DOHH2 (cell line): ENCODE results near the gene ACLY.

Experiments
- H3F3A ChIP-seq: fragments of 200-600 bp; sonication (generic), shearing (Covaris generic); 2 replicates; pipeline ENCODE4 v1.6.0; 2016; ENCODE audit warnings: antibody characterized with exemption, mild to moderate bottlenecking; ENCODE audit not compliant: control insufficient read depth, insufficient read depth
- H3K27ac ChIP-seq: fragments of 200-600 bp; sonication (generic); 2 replicates; pipeline ENCODE4 v1.5.1; 2014; ENCODE audit warnings: low read depth, mild to moderate bottlenecking, low read length, moderate library complexity
- H3K27me3 ChIP-seq: fragments of 200-600 bp; sonication (generic); 2 replicates; pipeline ENCODE4 v1.6.1; 2014; ENCODE audit warnings: mild to moderate bottlenecking, low read length, mixed read lengths; ENCODE audit not compliant: control insufficient read depth
- H3K36me3 ChIP-seq: fragments of 200-600 bp; sonication (generic); 2 replicates; pipeline ENCODE4 v1.6.1; 2014; ENCODE audit warnings: mild to moderate bottlenecking, low read length, moderate library complexity, mixed read lengths; ENCODE audit not compliant: control insufficient read depth
- H3K4me1 ChIP-seq: fragments of 200-600 bp; sonication (generic); 2 replicates; pipeline ENCODE4 v1.6.1; 2014; ENCODE audit warnings: mild to moderate bottlenecking, low read length, mixed read lengths; ENCODE audit not compliant: control insufficient read depth
- H3K4me2 ChIP-seq: fragments of 200-600 bp; sonication (generic); 2 replicates; pipeline ENCODE4 v1.6.0; 2014; ENCODE audit warnings: mild to moderate bottlenecking, low read length, moderate library complexity
- H3K4me3 ChIP-seq: fragments of 200-600 bp; sonication (generic); 2 replicates; pipeline ENCODE4 v1.5.1; 2014; ENCODE audit warnings: mild to moderate bottlenecking, low read length, mixed read lengths
- H3K79me2 ChIP-seq: fragments of 200-600 bp; sonication (generic); 2 replicates; pipeline ENCODE4 v1.6.1; 2014; ENCODE audit warnings: mild to moderate bottlenecking, low read length, mixed read lengths; ENCODE audit not compliant: control insufficient read depth
- H3K9me2 ChIP-seq: fragments of 200-600 bp; sonication (generic); replicated peaks from 2 replicates; pipeline ENCODE4 v1.6.1; 2014; ENCODE audit warnings: mild to moderate bottlenecking, low read length, mixed read lengths; ENCODE audit not compliant: control insufficient read depth
- H3K9me3 ChIP-seq: fragments of 200-600 bp; sonication (generic); 2 replicates; pipeline ENCODE4 v1.6.1; 2014; ENCODE audit warnings: antibody characterized with exemption, low read length, mixed read lengths; ENCODE audit not compliant: control insufficient read depth, insufficient read depth
- H4K20me1 ChIP-seq: fragments of 200-600 bp; sonication (generic); 2 replicates; pipeline ENCODE4 v1.6.0; 2014; ENCODE audit warnings: low read depth, mild to moderate bottlenecking, antibody characterized with exemption, low read length, moderate library complexity; ENCODE audit not compliant: control insufficient read depth, insufficient read depth
- EZH2phosphoT487 ChIP-seq: fragments of 200-600 bp; sonication (generic); IDR thresholded peaks from 2 replicates; pipeline ENCODE4 v1.6.1; 2017; ENCODE audit warnings: borderline replicate concordance, mild to moderate bottlenecking, antibody characterized with exemption, low read length, moderate library complexity, mixed read lengths
- TF ChIP-seq, protein P1 (sequence below): fragments of 200-600 bp; sonication (generic); IDR thresholded peaks from one replicate; pipeline ENCODE4 v1.5.1; 2014; ENCODE audit warnings: antibody characterized with exemption, mild to moderate bottlenecking, low read depth, low read length; ENCODE audit not compliant: poor library complexity, severe bottlenecking

The ACLY gene

GRCh38 chr17:41939044-41939692 is 20.4 kb upstream of the ACLY start:
- H3K27ac ChIP-seq: no peak overlapping the region
- H3K4me2 ChIP-seq: no peak overlapping the region
- H3K4me3 ChIP-seq: no peak overlapping the region

DNA sequence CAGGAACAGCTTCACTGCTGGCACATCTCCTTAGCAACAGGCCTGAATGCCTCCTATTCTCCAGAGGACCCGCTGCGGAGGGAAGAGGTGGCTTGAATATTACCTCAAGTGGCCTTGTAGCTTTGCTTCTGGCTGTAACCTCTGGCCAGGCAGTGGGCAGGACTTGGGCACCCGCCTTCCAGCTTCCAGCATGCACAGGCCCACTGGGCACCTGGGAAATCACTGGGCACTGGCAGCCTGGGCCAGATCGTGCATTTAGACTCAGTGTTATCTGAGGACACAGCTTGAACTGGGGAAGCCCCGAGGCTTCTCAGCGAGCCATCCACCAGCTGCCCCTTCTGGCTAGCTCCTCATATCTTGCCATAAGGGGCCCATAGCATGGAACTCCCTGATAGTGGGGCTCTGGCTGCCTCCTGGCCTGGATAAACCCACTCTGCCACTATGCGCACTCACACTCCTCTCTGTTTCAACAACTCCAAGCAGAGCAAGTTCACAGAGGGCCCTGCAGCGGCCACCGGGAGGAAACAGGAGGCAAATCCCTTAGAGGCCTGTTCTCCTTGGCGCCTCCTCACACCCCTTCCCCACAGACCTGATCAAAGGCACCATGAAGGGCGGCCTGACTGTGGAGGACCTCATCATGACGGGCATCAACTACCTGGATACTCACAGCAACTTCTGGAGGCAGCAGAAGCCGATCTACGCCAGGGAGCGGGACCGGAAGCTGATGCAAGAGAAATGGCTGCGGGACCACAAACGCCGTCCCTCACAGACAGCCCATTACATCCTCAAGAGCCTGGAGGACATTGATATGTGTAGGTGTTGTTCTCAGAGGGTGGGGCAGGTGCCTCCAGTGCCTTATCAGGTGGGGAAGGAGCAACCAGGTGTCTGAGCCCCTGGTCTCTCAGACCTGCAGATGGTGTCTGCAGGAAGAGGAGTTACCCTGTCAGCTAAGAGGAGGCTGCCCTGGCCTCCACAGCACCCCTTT is 19.5 kb upstream of the ACLY start:
- Histone ChIP-seq H3K4me2 (no peak overlapping the region), H3K4me1 (peaks cover under 1% of the 10 kb centered on the region; the same call in 1 of the 2 replicates), H3K36me3 (no peaks in the 10 kb centered on the region), H3F3A (no peaks in the 10 kb centered on the region), H4K20me1 (no peaks in the 10 kb centered on the region), H3K27ac (no peak overlapping the region), H3K9me2 (no peaks in the 10 kb centered on the region), H3K4me3 (no peak overlapping the region), H3K9me3 (no peaks in the 10 kb centered on the region), H3K27me3 (no peaks in the 10 kb centered on the region), H3K79me2 (no peaks in the 10 kb centered on the region)
- TF ChIP-seq EZH2phosphoT487: no peak
- TF ChIP-seq, protein P1, sequence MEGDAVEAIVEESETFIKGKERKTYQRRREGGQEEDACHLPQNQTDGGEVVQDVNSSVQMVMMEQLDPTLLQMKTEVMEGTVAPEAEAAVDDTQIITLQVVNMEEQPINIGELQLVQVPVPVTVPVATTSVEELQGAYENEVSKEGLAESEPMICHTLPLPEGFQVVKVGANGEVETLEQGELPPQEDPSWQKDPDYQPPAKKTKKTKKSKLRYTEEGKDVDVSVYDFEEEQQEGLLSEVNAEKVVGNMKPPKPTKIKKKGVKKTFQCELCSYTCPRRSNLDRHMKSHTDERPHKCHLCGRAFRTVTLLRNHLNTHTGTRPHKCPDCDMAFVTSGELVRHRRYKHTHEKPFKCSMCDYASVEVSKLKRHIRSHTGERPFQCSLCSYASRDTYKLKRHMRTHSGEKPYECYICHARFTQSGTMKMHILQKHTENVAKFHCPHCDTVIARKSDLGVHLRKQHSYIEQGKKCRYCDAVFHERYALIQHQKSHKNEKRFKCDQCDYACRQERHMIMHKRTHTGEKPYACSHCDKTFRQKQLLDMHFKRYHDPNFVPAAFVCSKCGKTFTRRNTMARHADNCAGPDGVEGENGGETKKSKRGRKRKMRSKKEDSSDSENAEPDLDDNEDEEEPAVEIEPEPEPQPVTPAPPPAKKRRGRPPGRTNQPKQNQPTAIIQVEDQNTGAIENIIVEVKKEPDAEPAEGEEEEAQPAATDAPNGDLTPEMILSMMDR: no peak

More at GRCh38 chr17:41939044-41939692, 20.4 kb upstream of the ACLY start:
- Histone ChIP-seq H3K4me1 (no peaks in the 10 kb centered on the region), H3K79me2 (no peaks in the 10 kb centered on the region), H3K9me2 (no peaks in the 10 kb centered on the region), H3K27me3 (no peaks in the 10 kb centered on the region), H3K9me3 (no peaks in the 10 kb centered on the region), H3K36me3 (no peaks in the 10 kb centered on the region), H3F3A (no peaks in the 10 kb centered on the region), H4K20me1 (no peaks in the 10 kb centered on the region)
- TF ChIP-seq, protein P1: no peak
- TF ChIP-seq EZH2phosphoT487: no peak

DNA sequence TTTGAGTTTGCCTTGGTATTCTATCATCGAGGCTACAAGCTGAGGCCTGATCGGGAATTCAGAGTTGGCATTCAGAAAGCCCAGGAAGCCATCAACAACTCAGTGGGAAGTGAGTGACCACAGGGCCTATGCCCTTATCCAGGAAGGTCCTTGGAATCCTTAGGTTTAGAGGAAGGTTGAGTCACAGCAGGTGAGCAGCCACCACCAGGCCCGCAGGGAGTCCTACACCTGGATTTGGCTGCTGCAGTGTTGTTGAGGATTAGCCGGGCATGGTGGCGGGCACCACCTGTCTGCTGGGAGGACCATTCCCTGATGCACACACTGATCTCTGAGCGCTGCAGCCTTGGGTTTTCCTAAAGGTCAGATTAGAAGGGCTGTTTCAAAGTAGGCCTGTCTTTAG is 16.9 kb upstream of the ACLY start:
- Histone ChIP-seq H3K79me2 (no peaks in the 10 kb centered on the region), H4K20me1 (no peaks in the 10 kb centered on the region), H3K9me2 (no peaks in the 10 kb centered on the region), H3K27me3 (no peaks in the 10 kb centered on the region), H3K27ac (no peak overlapping the region), H3K36me3 (no peaks in the 10 kb centered on the region), H3K9me3 (no peaks in the 10 kb centered on the region), H3F3A (peaks cover 3% of the 10 kb centered on the region; the same call in 1 of the 2 replicates), H3K4me3 (no peak overlapping the region), H3K4me1 (peaks cover 23% of the 10 kb centered on the region), H3K4me2 (no peak overlapping the region)
- TF ChIP-seq, protein P1: no peak
- no peak for TF ChIP-seq EZH2phosphoT487
